Measurements from ENCODE around the gene ADRB1. TPM values are rescaled to one million over a fixed set of nuclear protein-coding genes. Genes with fewer than 3 reads are reported as not detected.

ADRB1 gene
- total and polyA plus RNA-seq, 4 donors = 6.6 to 21.4 (median 7.9) TPM

GRCh38 chr10:114084215-114084614 is 40.5 kb downstream of the ADRB1 start:
- H3K36me3 ChIP-seq (ENCODE audit: control insufficient read depth in 4 of 4, insufficient read depth in 4 of 4, low read length in 4 of 4) = no peaks in the 10 kb centered on the region
- no peak for TF ChIP-seq CTCF (IDR thresholded peaks at IDR 0.05; ENCODE audit: control extremely low read depth, extremely low read depth)
- no peaks in the 10 kb centered on the region for H3K27me3 ChIP-seq (ENCODE audit: control insufficient read depth in 3 of 3, insufficient read depth in 3 of 3, low read length in 2 of 3)
- no peak overlapping the region for H3K4me3 ChIP-seq
- no peaks in the 10 kb centered on the region for H3K4me1 ChIP-seq (ENCODE audit: control insufficient read depth in 5 of 5, insufficient read depth in 5 of 5, low read length in 5 of 5)
- DNase-seq (no peak), ATAC-seq (ENCODE audit: insufficient read depth, low FRiP score) (no peak)
- 94 to 95% methylated on average over 4 of the region's 4 CpGs for WGBS, 2 donors
- H3K9ac ChIP-seq (ENCODE audit: insufficient read depth in 1 of 2, low read length in 2 of 2) = no peak overlapping the region
- no peak overlapping the region for H3K27ac ChIP-seq (ENCODE audit: low read depth in 1 of 2, low read length in 1 of 2)
- no peaks in the 10 kb centered on the region for H3K9me3 ChIP-seq (ENCODE audit: control insufficient read depth in 4 of 4, insufficient read depth in 3 of 4, low read length in 3 of 4)

- WGBS, 2 donors = 85 to 86% methylated on average over 5 of the region's 5 CpGs
- H3K4me1 ChIP-seq (ENCODE audit: control insufficient read depth in 5 of 5, insufficient read depth in 5 of 5, low read length in 5 of 5) = no peaks in the 10 kb centered on the region
- no peak overlapping the region for H3K27ac ChIP-seq (ENCODE audit: low read depth in 1 of 2, low read length in 1 of 2)
Measured at GRCh38 chr10:114087255-114087654, 43.6 kb downstream of the ADRB1 start.

GRCh38 chr10:114087655-114088054 is 44.0 kb downstream of the ADRB1 start:
- WGBS, 2 donors = 75 to 76% methylated on average over 4 of the region's 4 CpGs
- no peak overlapping the region for H3K27ac ChIP-seq (ENCODE audit: low read depth in 1 of 2, low read length in 1 of 2)
- H3K4me3 ChIP-seq = no peak overlapping the region
- TF ChIP-seq CTCF (IDR thresholded peaks at IDR 0.05; ENCODE audit: control extremely low read depth, extremely low read depth) = no peak
- H3K9ac ChIP-seq (ENCODE audit: insufficient read depth in 1 of 2, low read length in 2 of 2) = no peak overlapping the region
- H3K27me3 ChIP-seq (ENCODE audit: control insufficient read depth in 3 of 3, insufficient read depth in 3 of 3, low read length in 2 of 3) = no peaks in the 10 kb centered on the region
- H3K9me3 ChIP-seq (ENCODE audit: control insufficient read depth in 4 of 4, insufficient read depth in 3 of 4, low read length in 3 of 4) = no peaks in the 10 kb centered on the region
- H3K4me1 ChIP-seq (ENCODE audit: control insufficient read depth in 5 of 5, insufficient read depth in 5 of 5, low read length in 5 of 5) = no peaks in the 10 kb centered on the region
- ATAC-seq (ENCODE audit: insufficient read depth, low FRiP score) (no peak), DNase-seq (no peak)
- H3K36me3 ChIP-seq (ENCODE audit: control insufficient read depth in 4 of 4, insufficient read depth in 4 of 4, low read length in 4 of 4) = no peaks in the 10 kb centered on the region

More at GRCh38 chr10:114087255-114087654, 43.6 kb downstream of the ADRB1 start:
- Histone ChIP-seq H3K4me3 (no peak overlapping the region), H3K9me3 (ENCODE audit: control insufficient read depth in 4 of 4, insufficient read depth in 3 of 4, low read length in 3 of 4) (no peaks in the 10 kb centered on the region), H3K36me3 (ENCODE audit: control insufficient read depth in 4 of 4, insufficient read depth in 4 of 4, low read length in 4 of 4) (no peaks in the 10 kb centered on the region), H3K9ac (ENCODE audit: insufficient read depth in 1 of 2, low read length in 2 of 2) (no peak overlapping the region), H3K27me3 (ENCODE audit: control insufficient read depth in 3 of 3, insufficient read depth in 3 of 3, low read length in 2 of 3) (no peaks in the 10 kb centered on the region)
- no peak for ATAC-seq (ENCODE audit: insufficient read depth, low FRiP score)
- TF ChIP-seq CTCF (IDR thresholded peaks at IDR 0.05; ENCODE audit: control extremely low read depth, extremely low read depth) = no peak
- DNase-seq = no peak

GRCh38 chr10:114094795-114095194 is 51.1 kb downstream of the ADRB1 start:
- Histone ChIP-seq H3K36me3 (ENCODE audit: control insufficient read depth in 4 of 4, insufficient read depth in 4 of 4, low read length in 4 of 4) (no peaks in the 10 kb centered on the region), H3K9me3 (ENCODE audit: control insufficient read depth in 4 of 4, insufficient read depth in 3 of 4, low read length in 3 of 4) (peaks cover 0 to 2% (median 0%) of the 10 kb centered on the region in 4 donors), H3K4me3 (no peak overlapping the region), H3K4me1 (ENCODE audit: control insufficient read depth in 5 of 5, insufficient read depth in 5 of 5, low read length in 5 of 5) (no peaks in the 10 kb centered on the region), H3K27ac (ENCODE audit: low read depth in 1 of 2, low read length in 1 of 2) (no peak overlapping the region), H3K9ac (ENCODE audit: insufficient read depth in 1 of 2, low read length in 2 of 2) (no peak overlapping the region), H3K27me3 (ENCODE audit: control insufficient read depth in 3 of 3, insufficient read depth in 3 of 3, low read length in 2 of 3) (no peaks in the 10 kb centered on the region)
- ATAC-seq (ENCODE audit: insufficient read depth, low FRiP score) (no peak), DNase-seq (no peak)
- WGBS, 2 donors = 92 to 95% methylated on average over 3 of the region's 3 CpGs
- no peak for TF ChIP-seq CTCF (IDR thresholded peaks at IDR 0.05; ENCODE audit: control extremely low read depth, extremely low read depth)
